ENCODE results near the gene UTP25. TPM values are rescaled to one million over a fixed set of nuclear protein-coding genes. Genes with fewer than 3 reads are reported as not detected.

Gene UTP25
- total RNA-seq, 1 experiment from 2014 or later: 9.5 TPM

- H3K9me3 Mint-ChIP-seq (ENCODE audit: unreplicated experiment): no peaks in the 10 kb centered on the region
Measured at GRCh38 chr1:209831615-209832014, 3.8 kb downstream of the UTP25 start.

DNA sequence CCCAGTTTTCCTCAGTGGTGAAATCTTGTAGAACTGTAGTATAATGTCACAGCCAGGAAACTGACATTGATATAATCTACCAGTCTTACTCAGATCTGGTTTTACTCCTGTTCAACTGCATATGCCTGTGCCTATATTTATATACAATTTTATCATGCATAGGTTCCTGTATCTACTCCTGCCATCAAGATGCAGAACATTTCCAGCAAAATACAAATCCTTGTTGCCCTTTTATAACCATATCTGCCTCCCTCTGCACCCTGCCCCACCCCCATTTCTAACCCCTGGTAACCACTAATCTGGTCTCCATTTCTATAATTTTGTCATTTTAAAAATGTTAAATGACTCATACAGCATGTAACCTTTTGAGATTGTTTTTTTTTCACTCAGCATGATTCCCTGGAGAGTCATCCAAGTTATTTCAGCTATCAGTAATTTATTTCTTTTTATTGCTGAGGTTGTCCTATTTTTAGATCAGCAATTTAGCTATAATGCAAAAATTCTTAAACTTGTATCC lies 8.1 kb downstream of the UTP25 start:
- no peaks in the 10 kb centered on the region for H3K27me3 ChIP-seq (replicated peaks; ENCODE audit: control insufficient read depth, insufficient read depth, low read length)
- DNase-seq: no peak
- H3K4me1 ChIP-seq: no peaks in the 10 kb centered on the region
- TF ChIP-seq, protein P1, sequence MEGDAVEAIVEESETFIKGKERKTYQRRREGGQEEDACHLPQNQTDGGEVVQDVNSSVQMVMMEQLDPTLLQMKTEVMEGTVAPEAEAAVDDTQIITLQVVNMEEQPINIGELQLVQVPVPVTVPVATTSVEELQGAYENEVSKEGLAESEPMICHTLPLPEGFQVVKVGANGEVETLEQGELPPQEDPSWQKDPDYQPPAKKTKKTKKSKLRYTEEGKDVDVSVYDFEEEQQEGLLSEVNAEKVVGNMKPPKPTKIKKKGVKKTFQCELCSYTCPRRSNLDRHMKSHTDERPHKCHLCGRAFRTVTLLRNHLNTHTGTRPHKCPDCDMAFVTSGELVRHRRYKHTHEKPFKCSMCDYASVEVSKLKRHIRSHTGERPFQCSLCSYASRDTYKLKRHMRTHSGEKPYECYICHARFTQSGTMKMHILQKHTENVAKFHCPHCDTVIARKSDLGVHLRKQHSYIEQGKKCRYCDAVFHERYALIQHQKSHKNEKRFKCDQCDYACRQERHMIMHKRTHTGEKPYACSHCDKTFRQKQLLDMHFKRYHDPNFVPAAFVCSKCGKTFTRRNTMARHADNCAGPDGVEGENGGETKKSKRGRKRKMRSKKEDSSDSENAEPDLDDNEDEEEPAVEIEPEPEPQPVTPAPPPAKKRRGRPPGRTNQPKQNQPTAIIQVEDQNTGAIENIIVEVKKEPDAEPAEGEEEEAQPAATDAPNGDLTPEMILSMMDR (IDR thresholded peaks at IDR 0.05; ENCODE audit: insufficient read depth in 1 of 2, low read depth in 1 of 2, low read length in 1 of 2, severe bottlenecking in 1 of 2, unreplicated experiment in 1 of 2): no peak
- no peaks in the 10 kb centered on the region for H3K4me1 Mint-ChIP-seq (ENCODE audit: low read depth, unreplicated experiment)
- peaks cover 77% of the 10 kb centered on the region for H3K36me3 Mint-ChIP-seq (ENCODE audit: insufficient read depth, unreplicated experiment)
- ChIA-PET POLR2A (no interaction called here), CTCF (no interaction called here)
- no peak overlapping the region for H3K27ac Mint-ChIP-seq (ENCODE audit: unreplicated experiment)
- intact Hi-C loops (cut with micrococcal nuclease; ENCODE audit: unreplicated experiment): no loop called here
- H3K9me3 ChIP-seq: no peaks in the 10 kb centered on the region
- H3K36me3 ChIP-seq (ENCODE audit: control insufficient read depth, insufficient read depth, low read length): peaks cover 1% of the 10 kb centered on the region
- no TSS peak for BruUV-seq (replicated peaks)
- no peaks in the 10 kb centered on the region for H3K9me3 Mint-ChIP-seq (ENCODE audit: unreplicated experiment)
- no peak overlapping the region for H3K4me3 ChIP-seq (ENCODE audit: low read depth, low read length)
- no peak overlapping the region for H3K4me3 Mint-ChIP-seq (ENCODE audit: unreplicated experiment)
- H3K27me3 Mint-ChIP-seq (ENCODE audit: insufficient read depth, unreplicated experiment): no peaks in the 10 kb centered on the region

More at GRCh38 chr1:209831615-209832014, 3.8 kb downstream of the UTP25 start:
- ChIA-PET POLR2A (no interaction called here), CTCF (no interaction called here)
- no TSS peak for BruUV-seq (replicated peaks)
- intact Hi-C loops (cut with micrococcal nuclease; ENCODE audit: unreplicated experiment): no loop called here
- H3K27me3 ChIP-seq (replicated peaks; ENCODE audit: control insufficient read depth, insufficient read depth, low read length): no peaks in the 10 kb centered on the region
- Mint-ChIP-seq H3K4me3 (ENCODE audit: unreplicated experiment) (no peak overlapping the region), H3K4me1 (ENCODE audit: low read depth, unreplicated experiment) (peaks cover 8% of the 10 kb centered on the region), H3K27ac (ENCODE audit: unreplicated experiment) (no peak overlapping the region), H3K36me3 (ENCODE audit: insufficient read depth, unreplicated experiment) (peaks cover 52% of the 10 kb centered on the region), H3K27me3 (ENCODE audit: insufficient read depth, unreplicated experiment) (no peaks in the 10 kb centered on the region)
- peaks cover 4% of the 10 kb centered on the region for H3K4me1 ChIP-seq
- H3K36me3 ChIP-seq (ENCODE audit: control insufficient read depth, insufficient read depth, low read length): no peaks in the 10 kb centered on the region; the same call in 1 of the 2 replicates
- no peak for DNase-seq
- TF ChIP-seq, protein P1 (IDR thresholded peaks at IDR 0.05; ENCODE audit: insufficient read depth in 1 of 2, low read depth in 1 of 2, low read length in 1 of 2, severe bottlenecking in 1 of 2, unreplicated experiment in 1 of 2): no peak
- no peaks in the 10 kb centered on the region for H3K9me3 ChIP-seq
- H3K4me3 ChIP-seq (ENCODE audit: low read depth, low read length): no peak overlapping the region

DNA sequence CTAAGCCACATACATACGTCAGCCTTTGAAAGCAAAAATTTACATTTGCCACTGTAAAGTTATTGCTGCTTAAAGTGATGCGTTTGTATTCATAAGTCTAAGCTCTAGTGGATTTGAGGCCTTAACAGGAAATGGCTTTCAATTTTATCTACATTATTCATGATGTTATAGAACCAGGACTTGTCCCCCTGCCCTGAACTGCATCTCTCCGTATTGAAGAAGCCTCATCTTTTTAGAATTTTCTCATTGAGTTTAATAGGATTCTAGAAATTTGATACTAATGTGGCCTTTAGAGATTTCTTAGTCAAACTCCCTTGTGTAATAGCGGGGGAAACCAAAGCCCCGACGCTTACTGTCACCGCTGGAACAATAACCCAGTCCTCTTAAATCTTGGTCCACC lies 9.9 kb downstream of the UTP25 start:
- Mint-ChIP-seq H3K36me3 (ENCODE audit: insufficient read depth, unreplicated experiment) (peaks cover 72% of the 10 kb centered on the region), H3K4me3 (ENCODE audit: unreplicated experiment) (no peak overlapping the region), H3K27ac (ENCODE audit: unreplicated experiment) (no peak overlapping the region), H3K27me3 (ENCODE audit: insufficient read depth, unreplicated experiment) (no peaks in the 10 kb centered on the region), H3K4me1 (ENCODE audit: low read depth, unreplicated experiment) (no peaks in the 10 kb centered on the region), H3K9me3 (ENCODE audit: unreplicated experiment) (no peaks in the 10 kb centered on the region)
- TF ChIP-seq, protein P1 (IDR thresholded peaks at IDR 0.05; ENCODE audit: insufficient read depth in 1 of 2, low read depth in 1 of 2, low read length in 1 of 2, severe bottlenecking in 1 of 2, unreplicated experiment in 1 of 2): no peak
- ChIA-PET POLR2A (no interaction called here), CTCF (no interaction called here)
- no peak for DNase-seq
- Histone ChIP-seq H3K4me1 (no peaks in the 10 kb centered on the region), H3K27me3 (replicated peaks; ENCODE audit: control insufficient read depth, insufficient read depth, low read length) (no peaks in the 10 kb centered on the region), H3K9me3 (no peaks in the 10 kb centered on the region), H3K4me3 (ENCODE audit: low read depth, low read length) (no peak overlapping the region), H3K36me3 (ENCODE audit: control insufficient read depth, insufficient read depth, low read length) (peaks cover 3% of the 10 kb centered on the region)
- BruUV-seq (replicated peaks): no TSS peak
- intact Hi-C loops (cut with micrococcal nuclease; ENCODE audit: unreplicated experiment): no loop called here
